NCI-H1048 (cell line): Measurements from ENCODE around the gene DUSP8.
A peak's percentile ranks its signal among the peaks of the same experiment; 100 is the strongest.
"Not testable (repeated sequence)": the region's sequence is repeated elsewhere in the genome, so short reads cannot be mapped to it uniquely, and the experiment has no call there.

Experiments
- DNase-seq: peaks from one replicate; lab custom pipeline; 2025; lab: John Stamatoyannopoulos, UW

The DUSP8 gene, protein sequence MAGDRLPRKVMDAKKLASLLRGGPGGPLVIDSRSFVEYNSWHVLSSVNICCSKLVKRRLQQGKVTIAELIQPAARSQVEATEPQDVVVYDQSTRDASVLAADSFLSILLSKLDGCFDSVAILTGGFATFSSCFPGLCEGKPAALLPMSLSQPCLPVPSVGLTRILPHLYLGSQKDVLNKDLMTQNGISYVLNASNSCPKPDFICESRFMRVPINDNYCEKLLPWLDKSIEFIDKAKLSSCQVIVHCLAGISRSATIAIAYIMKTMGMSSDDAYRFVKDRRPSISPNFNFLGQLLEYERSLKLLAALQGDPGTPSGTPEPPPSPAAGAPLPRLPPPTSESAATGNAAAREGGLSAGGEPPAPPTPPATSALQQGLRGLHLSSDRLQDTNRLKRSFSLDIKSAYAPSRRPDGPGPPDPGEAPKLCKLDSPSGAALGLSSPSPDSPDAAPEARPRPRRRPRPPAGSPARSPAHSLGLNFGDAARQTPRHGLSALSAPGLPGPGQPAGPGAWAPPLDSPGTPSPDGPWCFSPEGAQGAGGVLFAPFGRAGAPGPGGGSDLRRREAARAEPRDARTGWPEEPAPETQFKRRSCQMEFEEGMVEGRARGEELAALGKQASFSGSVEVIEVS

DNA sequence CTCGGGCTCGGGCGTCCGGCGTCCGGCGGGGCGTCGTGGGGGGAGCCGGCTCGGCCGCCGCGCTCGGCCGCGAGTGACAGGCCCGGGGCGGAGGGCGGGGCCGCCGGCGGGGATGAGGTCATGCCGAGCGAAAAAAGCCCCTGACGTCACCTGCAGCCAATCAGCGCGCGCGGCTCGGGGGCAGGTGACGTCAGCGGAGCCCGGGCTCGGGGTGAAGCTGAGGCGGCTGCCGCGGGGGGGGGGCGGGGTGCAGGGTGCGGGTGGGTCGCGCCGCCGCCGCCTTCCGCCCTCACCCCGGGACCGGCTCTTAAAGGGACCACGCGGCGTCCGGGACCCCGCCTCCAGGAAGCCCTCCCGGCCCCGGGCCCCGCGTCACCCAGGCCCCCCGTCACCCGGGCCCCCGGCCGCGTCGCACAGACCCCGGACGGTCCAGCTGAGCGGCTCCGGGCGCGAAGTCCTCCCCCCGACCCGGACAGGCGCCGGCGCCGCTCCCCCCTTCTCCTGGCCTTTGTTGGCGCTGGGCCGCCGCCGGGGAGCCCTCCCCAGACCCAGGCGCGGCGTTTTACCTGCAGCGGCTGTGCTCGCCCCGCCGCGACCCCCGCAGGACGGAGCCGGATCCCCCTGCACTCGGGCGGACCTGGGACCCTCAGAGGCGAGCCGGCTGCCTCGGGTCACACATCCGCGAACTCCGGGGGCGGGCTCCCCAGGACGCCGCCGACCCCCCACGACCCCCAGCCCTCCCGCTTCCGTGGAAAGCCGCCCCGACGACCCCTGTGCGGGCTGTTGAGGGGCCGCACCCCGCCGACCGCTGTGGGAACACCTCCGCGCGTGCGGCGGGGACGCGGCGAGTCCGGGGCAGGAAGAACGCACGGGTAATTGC is at the start of gene DUSP8:
Gene DUSP8 (minus strand): TSS at position 75 of the 880 bp plus-strand sequence. CDS start 6,445 bp downstream, outside the sequence.
- no peak for DNase-seq

DNA sequence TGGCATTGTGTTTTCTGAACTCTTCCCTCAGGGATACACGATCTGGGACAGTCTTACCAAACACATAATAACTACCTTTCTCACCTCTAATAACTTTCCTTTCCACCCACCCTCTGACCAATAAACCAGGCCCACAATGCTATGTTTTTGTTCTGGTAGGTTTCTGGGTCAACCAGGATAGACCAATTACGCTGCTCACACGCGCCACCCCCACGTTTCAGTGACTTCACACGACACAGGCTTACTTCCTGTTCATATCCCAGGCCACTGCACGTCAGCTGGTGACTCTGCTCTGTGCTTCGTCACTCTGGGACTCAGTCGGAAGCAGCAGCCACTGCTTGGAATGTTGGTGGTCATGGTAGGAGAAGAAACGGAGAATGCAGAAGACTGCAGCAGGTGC is 47.4 kb upstream of the DUSP8 start:
- DNase-seq = no peak

DNA sequence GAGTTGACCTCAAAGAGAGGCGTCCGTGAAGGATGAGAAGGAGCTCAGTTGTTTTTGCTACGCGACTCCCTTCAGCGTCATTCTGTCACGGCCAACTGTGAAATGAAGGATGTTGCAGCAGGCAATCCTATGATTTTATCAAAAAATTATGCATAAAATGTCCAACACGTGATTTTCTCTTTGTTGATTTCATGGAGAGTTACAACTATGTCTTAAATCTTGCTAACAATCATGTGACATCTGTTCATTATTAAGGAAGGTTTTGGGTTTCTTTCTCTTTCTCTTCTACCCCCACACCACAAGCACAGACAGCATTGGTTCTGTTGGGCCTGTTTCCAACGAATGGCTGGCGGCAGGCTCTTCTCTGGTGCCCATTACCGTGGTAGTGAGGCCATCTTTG is 46.2 kb upstream of the DUSP8 start:
- DNase-seq = no peak

DNA sequence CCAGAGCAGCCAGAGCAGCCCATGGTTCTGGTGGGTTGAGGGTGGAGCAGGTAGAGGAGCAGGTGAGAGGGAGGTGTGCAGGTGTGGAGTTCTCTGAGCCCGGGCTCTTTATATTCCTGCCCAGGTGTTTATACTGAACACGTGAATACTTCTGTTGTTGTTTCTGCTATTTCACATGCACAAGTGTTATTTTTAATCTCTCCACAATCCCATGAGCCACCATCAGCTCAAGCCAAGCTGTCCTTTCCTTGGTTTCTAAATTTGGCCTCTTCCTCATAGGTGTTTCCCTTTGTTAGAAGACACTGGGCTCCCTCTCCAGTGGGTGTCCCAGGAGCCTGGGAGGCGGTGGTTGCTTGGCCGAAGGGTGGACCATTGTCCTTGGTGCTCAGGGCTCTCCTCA is 36.3 kb upstream of the DUSP8 start, which contains the start of gene KRTAP5-3:
Gene KRTAP5-3 (minus strand): TSS at position 101 of the 400 bp plus-strand sequence. CDS start 78 bp downstream, at position 23.
- DNase-seq = no peak

DNA sequence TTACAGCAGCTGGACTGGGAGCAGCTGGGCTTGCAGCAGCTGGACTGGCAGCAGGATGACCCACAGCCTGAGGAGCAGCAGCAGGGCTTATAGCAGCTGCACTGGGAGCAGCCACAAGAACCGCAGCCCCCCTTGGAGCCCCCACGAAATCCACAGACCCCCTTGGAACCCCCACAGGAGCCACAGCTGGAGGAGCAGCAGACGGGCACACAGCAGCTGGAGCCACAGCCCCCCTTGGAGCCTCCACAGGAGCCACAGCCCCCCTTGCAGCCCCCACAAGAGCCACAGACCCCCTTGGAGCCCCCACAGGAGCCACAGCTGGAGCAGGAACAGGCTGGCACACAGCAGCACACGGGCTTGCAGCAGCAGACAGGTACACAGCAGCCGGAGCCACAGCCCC is 35.8 kb upstream of the DUSP8 start:
- DNase-seq = not testable (repeated sequence)

DNA sequence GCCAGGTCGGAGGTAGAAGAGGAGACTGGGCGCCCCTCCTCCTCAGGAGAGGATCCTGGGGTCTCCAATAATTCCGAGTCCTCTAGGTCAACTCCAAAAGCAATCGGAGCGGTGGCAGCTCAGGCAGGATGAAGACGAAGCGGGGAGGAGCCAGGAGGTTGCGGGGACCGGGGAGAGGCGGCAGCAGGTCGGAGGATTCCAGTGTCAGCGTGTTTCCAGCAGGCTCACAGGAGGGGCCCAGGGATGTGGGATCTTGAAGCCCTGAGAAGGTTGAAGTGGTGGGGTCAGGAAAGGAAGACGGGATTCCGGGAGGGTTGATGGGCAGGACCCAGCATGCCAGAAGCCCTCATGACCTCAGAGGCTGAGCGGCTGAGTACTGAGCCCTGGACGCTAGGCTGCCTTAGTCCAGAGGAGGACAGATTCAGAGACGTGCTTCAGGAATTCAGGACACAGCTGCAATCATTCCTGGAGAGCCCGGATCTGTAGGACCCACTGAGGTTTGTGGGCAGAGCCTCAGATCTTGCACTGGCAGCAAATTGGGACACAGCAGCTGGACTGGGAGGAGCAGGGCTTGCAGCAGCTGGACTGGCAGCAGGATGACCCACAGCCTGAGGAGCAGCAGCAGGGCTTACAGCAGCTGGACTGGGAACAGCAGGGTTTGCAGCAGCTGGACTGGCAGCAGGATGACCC is 35.2 kb upstream of the DUSP8 start:
- not testable (repeated sequence) for DNase-seq

DNA sequence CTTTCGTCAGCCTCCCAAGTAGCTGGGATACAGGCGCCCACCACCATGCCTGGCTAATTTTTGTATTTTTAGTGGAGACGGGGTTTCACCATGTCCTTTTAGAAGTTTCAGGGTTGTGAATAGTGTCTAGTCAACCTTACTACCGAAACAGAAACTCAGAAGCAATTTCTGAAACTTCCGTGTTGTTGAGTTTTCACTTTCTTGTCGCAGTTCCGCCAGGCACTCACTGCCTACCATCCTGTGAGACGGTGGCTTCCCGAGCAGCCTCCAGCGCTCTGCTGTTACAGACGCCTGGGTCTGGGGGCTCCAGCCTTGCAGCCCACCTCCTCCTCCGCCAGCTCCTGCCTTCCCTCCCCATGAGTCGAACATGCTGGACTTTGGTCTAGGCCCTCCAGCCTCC is 33.9 kb upstream of the DUSP8 start:
- not testable (repeated sequence) for DNase-seq

DNA sequence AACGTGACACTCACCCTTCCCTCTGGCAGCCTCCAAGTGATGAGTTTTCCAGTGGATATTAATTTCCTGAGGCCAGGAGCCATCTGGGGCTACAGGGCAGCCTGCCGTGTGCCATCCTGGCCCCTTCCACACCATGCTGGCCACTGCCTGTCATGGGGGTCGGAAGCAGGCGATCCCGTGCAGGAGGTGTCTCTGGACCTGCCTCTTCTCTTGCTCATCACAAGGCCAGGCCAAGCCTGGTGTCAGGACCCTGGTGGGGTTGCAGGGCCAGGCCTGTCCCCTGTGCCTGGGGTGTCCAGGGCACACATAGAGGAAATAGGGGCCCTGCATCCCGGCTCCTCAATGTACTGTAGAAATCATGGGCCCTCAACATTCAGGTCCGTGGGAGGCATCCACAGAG is 32.6 kb upstream of the DUSP8 start:
- no peak for DNase-seq

DNA sequence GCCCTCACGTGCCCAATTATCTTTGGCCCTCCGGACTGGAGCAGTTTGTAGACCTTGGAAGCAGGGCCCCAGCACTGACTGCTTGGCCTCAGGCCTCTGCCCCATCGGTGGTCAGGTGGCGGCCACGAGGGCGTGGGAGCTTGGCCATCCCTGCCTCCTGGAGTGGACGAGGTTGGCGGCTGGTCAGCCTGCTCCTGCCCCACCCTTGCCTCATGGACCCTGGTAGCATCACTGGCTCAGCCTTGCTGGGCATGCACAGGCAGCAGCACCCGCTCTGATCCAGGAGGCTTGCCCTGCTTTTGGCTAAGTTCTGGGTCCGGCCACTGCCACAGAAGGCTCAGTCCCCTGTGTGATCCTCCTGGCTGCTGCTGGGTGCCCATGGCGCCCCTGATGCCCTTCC is 32.1 kb upstream of the DUSP8 start:
- DNase-seq = no peak

DNA sequence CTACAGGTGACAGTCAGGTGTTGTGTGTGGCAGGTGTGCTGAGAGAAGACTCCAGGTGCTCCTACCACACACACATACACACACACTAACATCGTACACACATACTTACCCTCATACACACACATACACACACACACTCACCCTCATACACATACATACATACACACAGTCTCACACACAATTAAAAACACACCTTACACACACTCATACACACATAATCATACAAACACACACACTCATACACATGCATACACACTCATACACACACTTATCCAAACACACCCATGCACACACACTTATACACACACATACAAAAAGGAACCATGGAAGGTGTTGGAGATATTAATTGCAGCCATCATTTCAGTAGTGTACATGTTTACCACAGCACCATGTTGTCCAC is 31.6 kb upstream of the DUSP8 start:
- no peak for DNase-seq

DNA sequence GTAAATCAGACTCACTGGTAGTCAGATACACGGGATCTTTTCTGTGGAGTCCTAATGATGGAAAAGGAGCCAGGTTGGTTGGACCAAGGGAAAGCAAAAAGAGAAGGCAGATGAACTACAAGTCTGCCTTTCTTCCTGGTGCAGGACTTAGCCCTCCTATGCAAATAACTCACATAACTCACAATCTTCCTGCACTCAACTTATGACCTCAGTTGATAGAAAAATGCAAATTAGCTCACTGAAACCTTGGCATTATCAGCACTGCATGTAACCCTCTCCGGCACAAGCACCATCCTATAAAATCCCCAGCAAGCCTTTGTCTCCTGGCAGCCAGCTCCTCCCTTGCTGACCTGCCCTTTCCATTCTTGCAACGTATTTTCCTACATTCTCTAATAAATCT is 29.6 kb upstream of the DUSP8 start:
- DNase-seq = peak; percentile 6

DNA sequence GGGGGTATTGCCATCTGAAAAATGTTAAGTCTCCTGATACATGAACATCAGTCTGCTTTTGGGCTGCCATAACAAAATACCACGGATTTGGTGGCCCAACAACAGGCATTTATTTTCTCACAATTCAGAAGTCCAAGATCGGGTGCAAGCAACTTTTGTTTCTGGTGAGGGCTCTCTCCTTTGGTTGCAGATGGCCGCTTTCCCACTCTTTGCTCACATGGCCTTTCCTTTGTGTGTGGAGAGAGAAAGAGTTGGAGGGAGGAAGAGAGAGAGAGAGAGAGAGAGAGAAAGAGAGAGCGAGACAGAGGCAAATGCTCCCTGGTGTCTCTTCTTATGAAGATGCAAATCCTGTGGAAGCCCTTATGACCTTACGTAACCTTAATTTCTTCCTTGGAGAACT is 28.6 kb upstream of the DUSP8 start:
- DNase-seq = no peak

DNA sequence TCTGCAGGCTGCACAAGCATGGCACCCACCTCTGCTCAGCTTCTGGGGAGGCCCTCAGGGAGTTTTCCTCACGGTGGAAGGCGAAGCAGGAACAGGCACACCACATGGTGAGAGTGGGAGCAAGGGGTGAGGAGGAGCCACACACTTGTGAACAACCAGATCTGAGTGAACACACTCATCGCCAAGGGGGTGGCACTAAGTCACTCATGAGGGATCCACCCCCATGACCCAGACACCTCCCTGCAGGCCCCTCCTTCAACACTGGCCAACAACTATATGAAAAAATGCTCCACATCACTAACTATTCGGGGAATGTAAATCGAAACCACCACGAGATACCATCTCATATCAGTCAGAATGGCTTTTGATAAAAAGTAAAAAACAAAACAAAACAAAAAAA is 26.7 kb upstream of the DUSP8 start:
- DNase-seq = no peak

DNA sequence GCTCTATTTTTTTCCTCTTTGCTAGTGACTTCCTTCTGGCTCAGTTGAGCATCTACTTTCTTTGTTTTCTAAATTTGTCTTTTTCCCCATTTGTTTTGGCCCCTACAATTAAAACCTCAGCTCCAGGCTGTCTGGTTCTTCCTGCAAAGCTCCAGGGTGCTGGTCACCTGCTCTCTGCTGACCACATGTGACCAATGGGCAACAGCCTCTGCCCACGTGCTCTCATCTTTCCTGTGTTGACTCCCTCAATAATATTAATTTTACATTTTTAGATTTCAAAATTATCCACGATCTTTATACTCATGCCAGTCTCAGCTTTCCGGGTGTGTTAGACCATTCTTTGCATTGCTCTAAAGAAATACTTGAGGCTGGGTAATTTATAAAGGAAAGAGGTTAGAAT is 26.3 kb upstream of the DUSP8 start:
- not testable (repeated sequence) for DNase-seq

DNA sequence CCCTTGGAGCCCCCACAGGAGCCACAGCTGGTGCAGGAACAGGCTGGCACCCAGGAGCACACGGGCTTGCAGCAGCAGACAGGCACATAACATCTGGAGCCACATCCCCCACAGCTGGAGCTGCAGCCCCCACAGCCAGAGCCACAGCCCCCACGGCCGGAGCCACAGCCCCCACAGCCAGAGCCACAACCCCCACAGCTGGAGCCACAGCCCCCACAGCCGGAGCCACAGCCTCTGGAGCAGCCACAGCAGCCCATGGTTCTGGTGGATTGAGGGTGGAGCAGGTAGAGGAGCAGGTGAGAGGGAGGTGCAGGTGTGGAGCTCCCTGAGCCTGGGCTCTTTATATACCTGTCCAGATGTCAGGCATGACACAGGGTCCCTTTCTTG is 25.9 kb upstream of the DUSP8 start, which contains the start of gene KRTAP5-2:
Gene KRTAP5-2 (minus strand): TSS at position 301 of the 387 bp plus-strand sequence. CDS start 44 bp downstream, at position 257.
- DNase-seq = no peak

DNA sequence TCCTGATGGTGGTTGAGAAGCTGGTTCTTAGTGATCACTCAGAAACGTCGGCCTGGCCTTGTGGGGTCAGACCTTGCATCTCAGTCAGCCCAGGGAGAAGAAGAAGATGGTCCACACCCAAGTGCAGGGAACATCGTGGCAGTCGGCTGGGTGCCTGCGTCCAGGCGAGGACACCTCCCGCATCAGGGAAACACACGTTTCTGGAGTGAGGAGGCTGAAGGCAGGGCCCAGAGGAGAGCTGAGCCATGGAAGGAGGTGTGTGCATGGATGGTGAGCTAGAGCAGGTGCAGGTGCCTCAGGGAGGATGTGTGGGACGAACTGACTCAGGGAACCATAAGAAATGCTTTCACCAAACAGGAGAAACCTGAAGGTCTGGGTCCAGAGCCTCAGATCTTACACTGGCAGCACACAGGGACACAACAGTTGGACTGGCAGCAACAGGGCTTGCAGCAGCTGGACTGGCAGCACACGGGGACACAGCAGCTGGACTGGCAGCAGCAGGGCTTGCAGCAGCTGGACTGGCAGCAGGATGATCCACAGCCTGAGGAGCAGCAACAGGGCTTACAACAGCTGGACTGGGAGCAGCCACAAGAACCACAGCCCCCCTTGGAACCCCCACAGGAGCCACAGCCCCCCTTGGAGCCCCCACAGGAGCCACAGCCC is 25.4 kb upstream of the DUSP8 start:
- no peak for DNase-seq

DNA sequence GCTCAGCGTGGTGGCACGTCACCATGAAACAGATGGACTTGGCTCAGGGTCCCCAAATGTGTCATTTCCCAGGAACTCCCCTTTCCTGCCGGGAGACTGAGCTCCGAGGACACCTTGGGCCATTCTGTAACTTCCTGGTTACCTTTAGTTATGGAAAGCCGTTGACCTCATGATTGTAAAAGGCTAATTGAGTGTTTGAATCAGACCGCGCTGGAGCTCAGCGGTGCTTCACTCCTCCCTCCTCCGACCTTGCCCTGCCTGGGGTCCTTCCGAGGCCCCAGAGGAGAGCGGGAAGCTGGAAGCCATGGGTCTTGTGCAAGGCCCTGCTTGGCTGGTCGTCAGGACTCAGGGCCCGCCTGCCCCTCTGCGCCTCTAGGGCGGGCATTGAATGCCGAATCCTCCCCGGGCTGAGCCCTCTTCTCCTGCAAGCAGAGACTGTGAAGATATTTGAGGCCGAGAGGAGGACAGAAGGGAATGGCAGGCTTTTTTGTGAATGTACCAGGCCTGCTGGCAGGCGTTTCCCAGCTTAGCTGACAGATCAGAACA is 24.6 kb upstream of the DUSP8 start:
- DNase-seq = not testable (repeated sequence)

DNA sequence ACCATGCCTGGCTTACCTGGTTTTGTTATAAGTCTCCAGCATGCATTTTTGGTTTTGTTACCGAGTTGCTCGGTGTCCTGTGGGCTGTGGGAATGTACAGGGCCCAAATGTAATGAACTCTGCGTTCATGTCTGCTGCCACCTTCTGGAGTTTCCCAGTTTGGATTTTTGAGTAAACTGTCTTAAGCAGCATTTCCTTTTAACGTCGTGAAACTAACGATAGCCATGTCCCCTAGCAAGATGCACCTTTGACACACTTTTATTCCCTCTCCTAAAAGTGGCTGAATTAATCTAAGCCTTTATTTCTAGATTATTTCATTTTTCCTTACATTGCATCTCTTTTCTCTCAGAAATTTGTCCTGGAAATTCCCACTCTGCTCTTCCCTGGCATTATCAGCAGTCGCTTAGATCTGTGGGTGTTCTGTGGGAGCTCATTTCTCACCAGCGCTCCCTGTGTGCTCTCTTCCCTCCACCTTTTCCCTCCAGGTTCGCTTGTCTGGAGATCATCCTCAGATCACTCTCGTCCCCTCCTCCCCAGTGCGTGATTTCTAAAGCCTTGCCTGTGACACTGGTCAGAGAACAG is 24.0 kb upstream of the DUSP8 start:
- not testable (repeated sequence) for DNase-seq

DNA sequence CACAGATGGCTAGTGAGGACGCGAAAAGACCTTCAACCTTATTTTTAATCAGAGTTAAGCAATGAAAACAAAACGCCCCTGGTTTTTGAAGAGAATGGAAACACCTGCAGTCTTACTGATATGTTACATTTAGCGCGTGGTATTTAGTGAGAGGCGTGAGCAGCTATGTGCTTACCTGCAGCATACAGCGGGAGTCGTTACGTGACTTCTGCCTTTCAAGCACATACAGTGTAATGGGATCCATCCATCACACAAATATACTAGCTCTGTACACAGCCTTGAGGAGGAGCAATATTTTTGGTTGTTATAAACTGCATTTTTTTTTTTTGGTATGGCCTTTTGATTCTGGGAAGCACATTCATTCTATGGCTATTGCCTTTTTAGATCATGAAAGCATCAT is 20.6 kb upstream of the DUSP8 start:
- no peak for DNase-seq

DNA sequence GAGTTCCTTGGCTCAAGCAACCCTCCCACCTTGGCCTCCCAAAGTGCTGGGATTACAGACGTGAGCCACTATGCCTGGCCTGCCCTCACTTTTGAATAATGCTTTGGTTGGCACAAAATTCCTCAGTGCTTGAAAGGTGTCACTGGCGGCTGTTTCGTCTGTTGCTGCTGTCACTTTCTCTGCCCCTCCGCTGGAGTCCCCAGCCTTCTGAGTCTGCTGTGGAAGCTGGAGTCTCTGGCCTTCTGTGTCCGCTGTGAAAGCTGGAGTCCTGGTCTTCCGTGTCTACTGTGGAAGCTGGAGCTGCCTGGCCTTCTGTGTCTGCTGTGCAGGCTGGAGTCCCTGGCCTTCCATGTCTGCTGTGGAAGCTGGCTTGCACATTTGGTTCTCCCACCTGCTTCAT is 17.9 kb upstream of the DUSP8 start:
- no peak for DNase-seq
